Stimulated activated naive CD8-positive, alpha-beta T cell treated with anti-CD3 and anti-CD28 coated beads, Interleukin-15, amount 100 ng/mL, for 72 hours (primary cell): Measurements from ENCODE around the gene MS4A10.
A peak's percentile ranks its signal among the peaks of the same experiment; 100 is the strongest.

Source experiments
- ATAC-seq: fragments of 150-1000 bp; cut with Tn5 transposase; 2 replicates; pipeline ENCODE4 v1.10.0; 2021; ENCODE audit warnings: mild to moderate bottlenecking, moderate library complexity
- DNase-seq, 2 donors: peaks; one replicate each; pipeline ENCODE4 v3.0.0; 2021 to 2022
- H3K27ac Mint-ChIP-seq, 2 donors: one replicate each; pipeline ENCODE4 v1.8.0; 2022; ENCODE audit warnings: mild to moderate bottlenecking in 2 of 2, mixed read lengths in 2 of 2, moderate library complexity in 2 of 2
- H3K27me3 Mint-ChIP-seq: one replicate; pipeline ENCODE4 v1.8.0; 2022; ENCODE audit warnings: mixed read lengths
- H3K4me1 Mint-ChIP-seq: one replicate; pipeline ENCODE4 v1.8.0; 2022; ENCODE audit warnings: mild to moderate bottlenecking, mixed read lengths
- H3K4me3 Mint-ChIP-seq, 2 donors: one replicate each; pipeline ENCODE4 v1.8.0; 2022; ENCODE audit warnings: mild to moderate bottlenecking in 2 of 2, mixed read lengths in 2 of 2, moderate library complexity in 1 of 2
- H3K9me3 Mint-ChIP-seq, 2 donors: one replicate each; pipeline ENCODE4 v1.8.0; 2022; ENCODE audit warnings: mixed read lengths in 2 of 2

Gene MS4A10

GRCh38 chr11:60792521-60792920, 7.4 kb downstream of the MS4A10 start:
- H3K27ac Mint-ChIP-seq, result no peak overlapping the region
- DNase-seq (no peak), ATAC-seq (no peak)
- no peaks in the 10 kb centered on the region for H3K4me1 Mint-ChIP-seq
- no peak overlapping the region for H3K4me3 Mint-ChIP-seq
- H3K27me3 Mint-ChIP-seq, result no peaks in the 10 kb centered on the region
- no peaks in the 10 kb centered on the region for H3K9me3 Mint-ChIP-seq

DNA sequence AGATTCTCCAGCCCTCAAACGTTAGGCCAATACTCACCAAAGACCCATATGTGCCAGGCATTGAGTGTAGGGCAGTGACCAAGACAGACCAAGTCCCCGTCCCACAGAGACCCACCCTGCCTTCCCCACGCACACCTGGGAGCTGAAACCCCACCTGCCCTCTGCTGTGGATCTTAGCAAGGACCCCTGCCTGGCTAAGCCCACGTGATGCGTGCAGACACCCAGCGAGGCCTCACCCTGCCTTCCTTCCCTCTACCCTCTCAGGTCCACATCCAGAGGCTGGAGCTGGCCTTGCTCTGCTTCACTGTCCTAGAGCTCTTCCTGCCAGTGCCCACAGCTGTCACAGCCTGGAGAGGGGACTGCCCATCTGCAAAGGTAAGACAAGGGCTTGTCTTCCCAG, 10.2 kb downstream of the MS4A10 start:
- no peak overlapping the region for H3K27ac Mint-ChIP-seq
- H3K27me3 Mint-ChIP-seq, result peaks cover 18% of the 10 kb centered on the region
- ATAC-seq, result no peak
- H3K9me3 Mint-ChIP-seq, result no peaks in the 10 kb centered on the region
- no peak overlapping the region for H3K4me3 Mint-ChIP-seq
- no peak for DNase-seq
- H3K4me1 Mint-ChIP-seq, result no peaks in the 10 kb centered on the region

DNA sequence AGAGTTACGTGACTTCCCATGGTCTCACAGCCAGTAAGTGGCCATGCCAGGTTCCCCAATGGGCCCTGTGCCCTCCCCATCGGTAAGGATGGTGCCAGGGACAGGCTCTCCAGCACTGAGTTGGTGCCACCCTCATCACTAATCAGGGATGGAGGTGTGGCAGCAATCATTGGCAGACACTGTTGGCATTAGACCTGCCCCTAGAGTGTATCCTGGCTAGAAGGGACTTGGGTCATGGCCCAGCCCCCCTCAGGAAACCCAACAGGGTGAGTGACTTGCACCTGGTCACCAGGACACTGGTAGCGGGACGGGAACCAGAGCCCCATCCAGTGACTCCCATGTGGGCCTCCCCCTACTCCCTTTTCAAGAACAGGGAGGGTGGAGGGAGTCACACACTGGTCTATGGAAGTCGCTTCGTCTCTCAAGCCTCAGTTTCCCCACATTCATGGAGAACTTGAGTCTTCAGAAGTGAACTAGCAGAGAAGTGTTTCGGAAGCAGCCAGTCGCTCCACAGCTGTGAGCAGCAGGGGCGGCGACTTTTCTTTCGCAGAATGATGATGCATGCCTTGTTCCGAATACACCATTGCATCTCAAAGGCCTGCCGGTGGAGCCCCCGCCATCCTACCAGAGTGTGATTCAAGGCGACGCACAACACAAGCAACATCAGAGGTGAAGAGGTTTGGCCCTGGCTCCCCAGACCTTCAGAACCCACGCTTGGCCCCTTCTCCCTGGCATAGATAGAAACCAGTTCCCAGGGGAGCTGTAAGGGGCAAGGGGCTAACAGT, 12.9 kb downstream of the MS4A10 start:
- no peaks in the 10 kb centered on the region for H3K9me3 Mint-ChIP-seq
- no peaks in the 10 kb centered on the region for H3K4me1 Mint-ChIP-seq
- no peak overlapping the region for H3K4me3 Mint-ChIP-seq
- ATAC-seq, result no peak
- no peak overlapping the region for H3K27ac Mint-ChIP-seq
- DNase-seq, result no peak
- peaks cover 32% of the 10 kb centered on the region for H3K27me3 Mint-ChIP-seq

GRCh38 chr11:60798631-60799030, 13.5 kb downstream of the MS4A10 start:
- Mint-ChIP-seq H3K4me3 (no peak overlapping the region), H3K27me3 (peaks cover 32% of the 10 kb centered on the region), H3K9me3 (no peaks in the 10 kb centered on the region), H3K27ac (no peak overlapping the region), H3K4me1 (no peaks in the 10 kb centered on the region)
- ATAC-seq (no peak), DNase-seq (no peak)

- Mint-ChIP-seq H3K4me3 (no peak overlapping the region), H3K4me1 (no peaks in the 10 kb centered on the region), H3K27me3 (peaks cover 32% of the 10 kb centered on the region), H3K27ac (no peak overlapping the region), H3K9me3 (no peaks in the 10 kb centered on the region)
- no peak for ATAC-seq
- no peak for DNase-seq
These were observed 16.1 kb downstream of the MS4A10 start for GRCh38 chr11:60801194-60801593.

- no peak overlapping the region for H3K27ac Mint-ChIP-seq
- H3K27me3 Mint-ChIP-seq, result peaks cover 31% of the 10 kb centered on the region
- ATAC-seq, result no peak
- H3K9me3 Mint-ChIP-seq, result no peaks in the 10 kb centered on the region
- no peak overlapping the region for H3K4me3 Mint-ChIP-seq
- no peak for DNase-seq
- no peaks in the 10 kb centered on the region for H3K4me1 Mint-ChIP-seq
These were observed 18.3 kb downstream of the MS4A10 start for GRCh38 chr11:60803273-60803936.

- Mint-ChIP-seq H3K27ac (peak overlapping the region in 1 of 2 donors; percentile 29), H3K4me3 (no peak overlapping the region), H3K4me1 (peaks cover 6% of the 10 kb centered on the region), H3K27me3 (peaks cover 11% of the 10 kb centered on the region), H3K9me3 (no peaks in the 10 kb centered on the region)
- ATAC-seq (no peak), DNase-seq (no peak)
These were observed 24.1 kb downstream of the MS4A10 start for GRCh38 chr11:60809249-60809648.

GRCh38 chr11:60809691-60810090, 24.6 kb downstream of the MS4A10 start:
- DNase-seq, result no peak
- Mint-ChIP-seq H3K9me3 (no peaks in the 10 kb centered on the region), H3K4me3 (no peak overlapping the region), H3K4me1 (peaks cover 6% of the 10 kb centered on the region), H3K27me3 (peaks cover 11% of the 10 kb centered on the region), H3K27ac (peak overlapping the region in 1 of 2 donors; percentile 1)
- no peak for ATAC-seq

DNA sequence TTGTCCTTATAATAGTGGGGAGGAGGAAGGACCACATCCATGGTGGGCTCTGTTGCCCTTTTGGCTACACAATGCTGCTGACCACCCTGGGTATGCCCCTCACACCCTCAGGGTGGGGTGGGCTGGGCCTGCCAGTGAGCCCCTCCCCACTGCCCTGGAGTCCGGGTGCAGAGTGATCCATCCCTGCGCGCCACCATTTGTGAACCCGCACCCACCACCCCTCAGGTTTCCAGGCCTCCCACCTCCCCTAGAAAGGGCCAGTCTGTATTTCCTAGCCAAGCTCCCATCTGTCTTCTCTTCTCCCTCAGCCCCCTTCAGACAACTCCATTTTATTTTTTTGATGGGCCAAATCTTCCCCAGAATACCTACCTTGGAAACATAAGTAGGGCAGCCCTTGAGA, 25.0 kb downstream of the MS4A10 start:
- DNase-seq (no peak), ATAC-seq (no peak)
- H3K27me3 Mint-ChIP-seq, result peaks cover 11% of the 10 kb centered on the region
- peaks cover 6% of the 10 kb centered on the region for H3K4me1 Mint-ChIP-seq
- no peak overlapping the region for H3K4me3 Mint-ChIP-seq
- H3K9me3 Mint-ChIP-seq, result no peaks in the 10 kb centered on the region
- no peak overlapping the region for H3K27ac Mint-ChIP-seq

DNA sequence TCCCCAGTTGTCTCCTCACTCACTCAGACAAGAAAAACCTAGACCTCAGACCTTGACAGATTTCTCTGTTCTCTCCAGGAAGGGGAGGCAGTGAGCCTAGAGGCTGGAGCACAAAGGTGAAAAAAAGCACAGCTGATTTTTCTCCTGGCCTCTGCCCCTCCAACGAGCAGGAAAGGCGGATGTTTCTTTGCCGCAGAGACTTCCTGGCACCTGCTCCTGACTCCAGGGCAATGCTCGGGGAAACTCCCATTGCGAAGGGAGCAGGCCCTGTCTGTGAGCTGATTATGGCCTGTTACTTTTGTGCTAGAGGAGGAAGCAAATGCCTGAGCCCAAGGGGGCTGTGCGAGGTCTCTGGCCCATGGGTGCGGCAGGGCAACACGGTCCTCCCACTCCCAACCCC, 25.4 kb downstream of the MS4A10 start:
- peaks cover 11% of the 10 kb centered on the region for H3K27me3 Mint-ChIP-seq

GRCh38 chr11:60813324-60813723, 28.2 kb downstream of the MS4A10 start:
- Mint-ChIP-seq H3K4me3 (no peak overlapping the region), H3K27ac (no peak overlapping the region), H3K4me1 (peaks cover 6% of the 10 kb centered on the region), H3K27me3 (peaks cover 11% of the 10 kb centered on the region), H3K9me3 (no peaks in the 10 kb centered on the region)
- DNase-seq, result no peak
- no peak for ATAC-seq

More for the DNA sequence above, 25.4 kb downstream of the MS4A10 start:
- Mint-ChIP-seq H3K4me1 (peaks cover 6% of the 10 kb centered on the region), H3K4me3 (no peak overlapping the region), H3K9me3 (no peaks in the 10 kb centered on the region), H3K27ac (no peak overlapping the region)
- no peak for DNase-seq
- ATAC-seq, result no peak

- ATAC-seq, result no peak
- Mint-ChIP-seq H3K4me3 (no peak overlapping the region), H3K27ac (no peak overlapping the region), H3K27me3 (peaks cover 11% of the 10 kb centered on the region), H3K4me1 (peaks cover 6% of the 10 kb centered on the region), H3K9me3 (no peaks in the 10 kb centered on the region)
- no peak for DNase-seq
These were observed 29.0 kb downstream of the MS4A10 start for GRCh38 chr11:60814112-60814511.

DNA sequence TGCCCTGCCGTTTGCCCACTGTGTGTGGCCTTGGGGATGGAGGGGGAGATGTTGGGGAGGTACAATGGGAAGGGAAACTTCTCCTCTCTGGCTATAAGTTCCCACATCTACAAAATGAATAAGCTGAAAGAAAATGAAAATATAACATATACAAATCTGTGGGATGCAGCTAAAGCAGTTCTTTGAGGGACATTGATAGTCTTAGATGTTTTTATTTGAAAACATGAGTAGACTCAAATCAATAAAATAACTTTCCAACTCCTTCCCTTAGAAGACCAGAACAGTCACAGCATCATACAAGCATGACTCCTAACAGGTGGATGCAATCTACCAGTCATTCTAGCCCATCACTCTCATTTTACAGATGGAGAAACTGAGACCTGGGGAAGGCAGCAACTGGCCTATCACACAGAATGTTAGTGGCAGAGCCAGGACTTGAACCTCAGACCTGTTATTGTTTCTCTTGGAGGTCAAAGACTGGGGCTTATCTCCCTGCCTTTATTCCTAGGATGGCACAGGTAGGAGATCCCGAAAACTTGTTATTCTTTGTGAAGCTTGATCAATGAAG, 31.5 kb downstream of the MS4A10 start:
- H3K27me3 Mint-ChIP-seq, result no peaks in the 10 kb centered on the region

GRCh38 chr11:60818057-60818456, 32.9 kb downstream of the MS4A10 start:
- H3K27me3 Mint-ChIP-seq, result no peaks in the 10 kb centered on the region

More for the DNA sequence above, 31.5 kb downstream of the MS4A10 start:
- no peak for DNase-seq
- no peak for ATAC-seq
- Mint-ChIP-seq H3K9me3 (no peaks in the 10 kb centered on the region), H3K4me3 (no peak overlapping the region), H3K4me1 (peaks cover under 1% of the 10 kb centered on the region), H3K27ac (no peak overlapping the region)

GRCh38 chr11:60821827-60822599, 36.9 kb downstream of the MS4A10 start:
- DNase-seq (no peak), ATAC-seq (peak; percentile 26)
- Mint-ChIP-seq H3K4me3 (no peak overlapping the region), H3K9me3 (no peaks in the 10 kb centered on the region), H3K4me1 (peaks cover 6% of the 10 kb centered on the region), H3K27me3 (no peaks in the 10 kb centered on the region), H3K27ac (no peak overlapping the region)

More at GRCh38 chr11:60818057-60818456, 32.9 kb downstream of the MS4A10 start:
- no peaks in the 10 kb centered on the region for H3K9me3 Mint-ChIP-seq
- no peak overlapping the region for H3K27ac Mint-ChIP-seq
- H3K4me1 Mint-ChIP-seq, result peaks cover 6% of the 10 kb centered on the region
- H3K4me3 Mint-ChIP-seq, result no peak overlapping the region
- ATAC-seq, result no peak
- no peak for DNase-seq
